A673 (cell line): ENCODE data around the gene PTMS. TPM values are rescaled to one million over a fixed set of nuclear protein-coding genes. Genes with fewer than 3 reads are reported as not detected.

ENCODE experiments used
- BruUV-seq: library from RNA; stranded (reverse); fragments of 400-500 nt; replicated peaks from 2 replicates; lab custom pipeline; 2021; lab: Mats Ljungman, UMichigan
- CTCF ChIA-PET: fragments of 300-600 bp; sonication (Branson Sonifier 250); formaldehyde crosslinking; loops from one replicate; lab custom pipeline; 2022; ENCODE audit warnings: antibody characterized with exemption; lab: Charles Lee
- POLR2A ChIA-PET: fragments of 300-600 bp; sonication (Branson Sonifier 250); formaldehyde crosslinking; loops from one replicate; lab custom pipeline; 2022; ENCODE audit warnings: antibody characterized with exemption; ENCODE audit not compliant: low non-redundant PET; lab: Charles Lee
- DNase-seq: peaks from one replicate; pipeline ENCODE4 v3.0.0-alpha.2; 2015; ENCODE audit warnings: low spot score
- H3K27ac ChIP-seq: fragments of 200-600 bp; sonication (generic); 2 replicates; pipeline ENCODE4 v1.5.1; 2016; ENCODE audit warnings: mixed run types, low read depth, mild to moderate bottlenecking, mixed read lengths, antibody characterized with exemption, low read length; ENCODE audit not compliant: poor library complexity, severe bottlenecking
- H3K27me3 ChIP-seq: fragments of 200-600 bp; sonication (generic); replicated peaks from 2 replicates; pipeline ENCODE4 v1.6.1; 2017; ENCODE audit warnings: mixed run types, low read depth, mild to moderate bottlenecking, mixed read lengths, antibody characterized with exemption, low read length; ENCODE audit not compliant: insufficient read depth, poor library complexity
- H3K36me3 ChIP-seq: fragments of 200-600 bp; sonication (generic); 2 replicates; pipeline ENCODE4 v1.6.1; 2016; ENCODE audit warnings: mixed run types, mild to moderate bottlenecking, mixed read lengths, antibody characterized with exemption, low read length; ENCODE audit not compliant: insufficient read depth, poor library complexity, severe bottlenecking
- H3K4me1 ChIP-seq: fragments of 200-600 bp; sonication (generic); 2 replicates; pipeline ENCODE4 v1.6.1; 2017; ENCODE audit warnings: mixed run types, mild to moderate bottlenecking, mixed read lengths, antibody characterized with exemption, low read length; ENCODE audit not compliant: insufficient read depth, poor library complexity, severe bottlenecking
- H3K4me3 ChIP-seq: fragments of 200-600 bp; sonication (generic); 2 replicates; pipeline ENCODE4 v1.5.1; 2016; ENCODE audit warnings: low read depth, mixed run types, mild to moderate bottlenecking, mixed read lengths, low read length; ENCODE audit not compliant: poor library complexity, severe bottlenecking
- H3K9me3 ChIP-seq: fragments of 200-600 bp; sonication (generic); 2 replicates; pipeline ENCODE4 v1.6.1; 2016; ENCODE audit warnings: mixed run types, low read depth, mild to moderate bottlenecking, mixed read lengths, antibody characterized with exemption, low read length; ENCODE audit not compliant: poor library complexity, severe bottlenecking
- EZH2 ChIP-seq: fragments of 200-600 bp; sonication (generic); IDR thresholded peaks from 2 replicates; pipeline ENCODE4 v1.6.1; 2017; ENCODE audit warnings: borderline replicate concordance, low read depth, mild to moderate bottlenecking, mixed read lengths, antibody characterized with exemption, low read length; ENCODE audit not compliant: poor library complexity, severe bottlenecking
- intact Hi-C: fragments of 100-400 bp; cut with micrococcal nuclease; formaldehyde crosslinking; loops from one replicate; pipeline ENCODE4 v1.10.0; 2022; ENCODE audit not compliant: unreplicated experiment
- total RNA-seq: library from RNA; stranded (reverse); gene quantifications from 2 replicates; pipeline ENCODE4 v1.2.3, GENCODE V29; 2021
- TF ChIP-seq, protein P1 (sequence below): fragments of 300-800, 200-600 bp; sonication (generic); conservative IDR thresholded peaks from 2 replicates; pipeline ENCODE4 v1.5.1; 2017; ENCODE audit warnings: low read depth, mild to moderate bottlenecking, antibody characterized with exemption, low read length, moderate library complexity, mixed read lengths

Gene PTMS
- total RNA-seq, 1 experiment from 2014 or later: 620 TPM

DNA sequence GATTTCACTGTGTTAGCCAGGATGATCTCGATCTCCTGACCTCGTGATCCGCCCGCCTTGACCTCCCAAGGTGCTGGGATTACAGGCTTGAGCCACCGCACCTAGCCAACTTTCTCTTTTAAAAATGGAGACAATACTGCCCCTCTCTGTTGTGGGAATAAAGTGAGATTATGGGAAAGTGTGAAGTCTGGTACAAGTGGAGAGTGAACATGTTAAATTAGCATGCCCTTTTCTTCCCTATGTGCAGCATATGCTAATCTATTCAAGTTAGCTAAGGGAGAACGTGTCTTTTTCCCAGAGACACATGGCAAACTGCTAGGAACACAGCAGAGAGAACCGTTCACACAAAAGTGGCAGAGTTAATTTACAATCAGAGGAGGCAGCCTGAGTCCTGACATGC is 40.8 kb upstream of the PTMS start:
- Histone ChIP-seq H3K36me3 (peaks cover 19% of the 10 kb centered on the region), H3K4me1 (peaks cover 10% of the 10 kb centered on the region), H3K27ac (no peak overlapping the region), H3K27me3 (no peaks in the 10 kb centered on the region), H3K9me3 (no peaks in the 10 kb centered on the region), H3K4me3 (peak overlapping the region; percentile 56)
- DNase-seq: no peak
- intact Hi-C loops: no loop called here
- CTCF ChIA-PET: no interaction called here
- no peak for TF ChIP-seq EZH2
- TF ChIP-seq, protein P1, sequence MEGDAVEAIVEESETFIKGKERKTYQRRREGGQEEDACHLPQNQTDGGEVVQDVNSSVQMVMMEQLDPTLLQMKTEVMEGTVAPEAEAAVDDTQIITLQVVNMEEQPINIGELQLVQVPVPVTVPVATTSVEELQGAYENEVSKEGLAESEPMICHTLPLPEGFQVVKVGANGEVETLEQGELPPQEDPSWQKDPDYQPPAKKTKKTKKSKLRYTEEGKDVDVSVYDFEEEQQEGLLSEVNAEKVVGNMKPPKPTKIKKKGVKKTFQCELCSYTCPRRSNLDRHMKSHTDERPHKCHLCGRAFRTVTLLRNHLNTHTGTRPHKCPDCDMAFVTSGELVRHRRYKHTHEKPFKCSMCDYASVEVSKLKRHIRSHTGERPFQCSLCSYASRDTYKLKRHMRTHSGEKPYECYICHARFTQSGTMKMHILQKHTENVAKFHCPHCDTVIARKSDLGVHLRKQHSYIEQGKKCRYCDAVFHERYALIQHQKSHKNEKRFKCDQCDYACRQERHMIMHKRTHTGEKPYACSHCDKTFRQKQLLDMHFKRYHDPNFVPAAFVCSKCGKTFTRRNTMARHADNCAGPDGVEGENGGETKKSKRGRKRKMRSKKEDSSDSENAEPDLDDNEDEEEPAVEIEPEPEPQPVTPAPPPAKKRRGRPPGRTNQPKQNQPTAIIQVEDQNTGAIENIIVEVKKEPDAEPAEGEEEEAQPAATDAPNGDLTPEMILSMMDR: no peak
- BruUV-seq: no TSS peak
- POLR2A ChIA-PET: no interaction called here

DNA sequence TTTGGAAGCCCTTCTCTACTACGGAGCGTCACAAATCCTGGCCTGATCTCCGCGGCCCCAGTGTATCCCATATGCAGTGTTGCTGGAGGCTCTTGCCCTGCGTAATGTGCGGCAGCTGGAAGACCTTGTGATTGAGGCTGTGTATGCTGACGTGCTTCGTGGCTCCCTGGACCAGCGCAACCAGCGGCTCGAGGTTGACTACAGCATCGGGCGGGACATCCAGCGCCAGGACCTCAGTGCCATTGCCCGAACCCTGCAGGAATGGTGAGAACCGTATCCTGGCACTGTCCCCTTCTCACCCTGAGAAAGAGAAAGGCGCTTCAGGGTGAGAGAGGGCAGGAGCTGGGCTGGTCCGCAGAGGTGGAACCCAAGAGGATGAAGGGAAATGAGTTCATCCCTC is 37.0 kb upstream of the PTMS start:
- peaks cover 32% of the 10 kb centered on the region for H3K36me3 ChIP-seq
- ChIA-PET POLR2A (no interaction called here), CTCF (no interaction called here)
- intact Hi-C loops: no loop called here
- no peak overlapping the region for H3K4me3 ChIP-seq
- TF ChIP-seq EZH2: no peak
- TF ChIP-seq, protein P1: no peak
- no peaks in the 10 kb centered on the region for H3K9me3 ChIP-seq
- H3K27ac ChIP-seq: no peak overlapping the region
- peaks cover 5% of the 10 kb centered on the region for H3K4me1 ChIP-seq
- BruUV-seq: no TSS peak
- no peak for DNase-seq
- no peaks in the 10 kb centered on the region for H3K27me3 ChIP-seq

DNA sequence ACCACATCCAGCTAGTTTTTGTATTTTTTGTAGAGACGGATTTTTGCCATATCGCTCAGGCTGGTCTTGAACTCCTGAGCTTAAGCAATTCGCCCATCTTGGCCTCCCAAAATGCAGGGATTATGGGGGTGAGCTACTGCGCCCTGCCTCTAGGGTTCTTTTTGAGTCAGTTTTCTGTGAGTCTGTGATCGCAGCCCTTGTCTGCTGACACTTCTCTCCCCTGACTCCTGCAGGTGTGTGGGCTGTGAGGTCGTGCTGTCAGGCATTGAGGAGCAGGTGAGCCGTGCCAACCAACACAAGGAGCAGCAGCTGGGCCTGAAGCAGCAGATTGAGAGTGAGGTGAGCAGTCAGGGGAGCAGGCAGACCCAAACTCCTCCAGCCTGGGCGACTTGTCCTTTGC is 36.0 kb upstream of the PTMS start:
- Histone ChIP-seq H3K9me3 (no peaks in the 10 kb centered on the region), H3K27me3 (no peaks in the 10 kb centered on the region), H3K4me1 (no peaks in the 10 kb centered on the region), H3K4me3 (no peak overlapping the region), H3K27ac (no peak overlapping the region), H3K36me3 (peaks cover 32% of the 10 kb centered on the region)
- BruUV-seq: no TSS peak
- intact Hi-C loops: no loop called here
- POLR2A ChIA-PET: interaction anchor here (0.7 kb wide), 1 partner anchor 36 kb away, joined by 3 read pairs; no protein-coding TSS in a partner anchor
- CTCF ChIA-PET: no interaction called here
- no peak for DNase-seq
- TF ChIP-seq EZH2: no peak
- TF ChIP-seq, protein P1: no peak
